Hepatocyte (in vitro differentiated cells): ENCODE data around the gene DHCR24.

Experiments
- EZH2 ChIP-seq: fragments of 200-600 bp; sonication (generic); IDR thresholded peaks from 2 replicates; pipeline ENCODE4 v1.6.1; 2016; ENCODE audit warnings: antibody characterized with exemption, mild to moderate bottlenecking, borderline replicate concordance
- TF ChIP-seq, protein P1 (sequence below): fragments of 200-600 bp; sonication (generic); IDR thresholded peaks from 2 replicates; pipeline ENCODE4 v1.5.1; 2016; ENCODE audit warnings: antibody characterized with exemption, mild to moderate bottlenecking; ENCODE audit not compliant: poor library complexity

DNA sequence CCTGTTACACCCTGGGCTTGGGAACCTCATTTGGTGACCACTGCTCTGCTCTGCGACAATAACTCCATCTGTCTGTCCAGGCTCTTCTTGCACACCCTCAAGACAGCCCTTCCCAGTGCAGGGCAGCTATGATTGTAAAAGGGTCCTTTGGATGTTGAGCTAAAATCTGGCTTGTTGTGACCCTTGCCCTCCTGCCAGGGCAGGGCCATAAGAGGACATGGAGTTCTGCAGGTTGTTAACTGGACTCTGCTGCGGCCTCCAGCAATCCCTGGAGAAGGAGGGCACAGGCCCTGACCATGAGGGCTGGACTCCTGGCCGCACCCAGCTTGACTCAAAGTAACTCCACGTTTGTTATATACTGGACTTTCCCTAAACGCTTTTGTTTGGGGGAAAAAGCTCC is 41.2 kb downstream of the DHCR24 start:
- TF ChIP-seq, protein P1, sequence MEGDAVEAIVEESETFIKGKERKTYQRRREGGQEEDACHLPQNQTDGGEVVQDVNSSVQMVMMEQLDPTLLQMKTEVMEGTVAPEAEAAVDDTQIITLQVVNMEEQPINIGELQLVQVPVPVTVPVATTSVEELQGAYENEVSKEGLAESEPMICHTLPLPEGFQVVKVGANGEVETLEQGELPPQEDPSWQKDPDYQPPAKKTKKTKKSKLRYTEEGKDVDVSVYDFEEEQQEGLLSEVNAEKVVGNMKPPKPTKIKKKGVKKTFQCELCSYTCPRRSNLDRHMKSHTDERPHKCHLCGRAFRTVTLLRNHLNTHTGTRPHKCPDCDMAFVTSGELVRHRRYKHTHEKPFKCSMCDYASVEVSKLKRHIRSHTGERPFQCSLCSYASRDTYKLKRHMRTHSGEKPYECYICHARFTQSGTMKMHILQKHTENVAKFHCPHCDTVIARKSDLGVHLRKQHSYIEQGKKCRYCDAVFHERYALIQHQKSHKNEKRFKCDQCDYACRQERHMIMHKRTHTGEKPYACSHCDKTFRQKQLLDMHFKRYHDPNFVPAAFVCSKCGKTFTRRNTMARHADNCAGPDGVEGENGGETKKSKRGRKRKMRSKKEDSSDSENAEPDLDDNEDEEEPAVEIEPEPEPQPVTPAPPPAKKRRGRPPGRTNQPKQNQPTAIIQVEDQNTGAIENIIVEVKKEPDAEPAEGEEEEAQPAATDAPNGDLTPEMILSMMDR = no peak
- no peak for TF ChIP-seq EZH2
